Parathyroid adenoma (tissue), 2 donors: Measurements from ENCODE around the gene POC1A.

Experiments
- H2AFZ ChIP-seq: fragments of 300-600 bp; sonication (generic); one replicate; pipeline ENCODE4 v1.7.0; 2017; ENCODE audit warnings: antibody characterized with exemption, mild to moderate bottlenecking
- H3K27ac ChIP-seq: fragments of 300-600 bp; sonication (generic); one replicate; pipeline ENCODE4 v1.7.0; 2017
- H3K27me3 ChIP-seq: fragments of 300-600 bp; sonication (generic); one replicate; pipeline ENCODE4 v1.7.0; 2017; ENCODE audit warnings: low read length; ENCODE audit not compliant: control insufficient read depth, insufficient read depth
- H3K36me3 ChIP-seq: fragments of 300-600 bp; sonication (generic); one replicate; pipeline ENCODE4 v1.7.0; 2017; ENCODE audit warnings: low read length; ENCODE audit not compliant: control insufficient read depth, insufficient read depth
- H3K4me1 ChIP-seq: fragments of 300-600 bp; sonication (generic); one replicate; pipeline ENCODE4 v1.7.0; 2017; ENCODE audit warnings: control low read depth
- H3K4me2 ChIP-seq: fragments of 300-600 bp; sonication (generic); one replicate; pipeline ENCODE4 v1.7.0; 2017; ENCODE audit warnings: low read length
- H3K4me3 ChIP-seq: fragments of 300-600 bp; sonication (generic); one replicate; pipeline ENCODE4 v1.7.0; 2017; ENCODE audit warnings: low read depth, low read length
- H3K79me2 ChIP-seq: fragments of 300-600 bp; sonication (generic); one replicate; pipeline ENCODE4 v1.7.0; 2017; ENCODE audit warnings: control low read depth
- H3K9ac ChIP-seq: fragments of 300-600 bp; sonication (generic); one replicate; pipeline ENCODE4 v1.7.0; 2017; ENCODE audit warnings: mild to moderate bottlenecking
- H3K9me3 ChIP-seq: fragments of 300-600 bp; sonication (generic); one replicate; pipeline ENCODE4 v1.7.0; 2017; ENCODE audit warnings: low read length; ENCODE audit not compliant: control insufficient read depth
- CTCF ChIP-seq: fragments of 300-600 bp; sonication (generic); IDR thresholded peaks from one replicate; pipeline ENCODE4 v1.7.0; 2017; ENCODE audit warnings: antibody characterized with exemption, mild to moderate bottlenecking
- donor health status: primary hyperparathyroidism.

Gene POC1A

GRCh38 chr3:52084954-52085680 is 69.1 kb downstream of the POC1A start:
- Histone ChIP-seq H2AFZ (no peak overlapping the region), H3K4me1 (no peaks in the 10 kb centered on the region), H3K27ac (no peak overlapping the region), H3K4me2 (no peak overlapping the region), H3K9ac (no peak overlapping the region), H3K4me3 (no peak overlapping the region), H3K79me2 (no peaks in the 10 kb centered on the region), H3K36me3 (no peaks in the 10 kb centered on the region), H3K9me3 (no peaks in the 10 kb centered on the region), H3K27me3 (no peaks in the 10 kb centered on the region)
- TF ChIP-seq CTCF, result no peak

GRCh38 chr3:52084216-52084945 is 69.8 kb downstream of the POC1A start:
- H3K36me3 ChIP-seq, result no peaks in the 10 kb centered on the region
- no peak overlapping the region for H2AFZ ChIP-seq
- H3K9ac ChIP-seq, result no peak overlapping the region
- no peak overlapping the region for H3K4me2 ChIP-seq
- no peaks in the 10 kb centered on the region for H3K79me2 ChIP-seq
- TF ChIP-seq CTCF, result no peak
- no peak overlapping the region for H3K27ac ChIP-seq
- no peaks in the 10 kb centered on the region for H3K4me1 ChIP-seq
- H3K4me3 ChIP-seq, result no peak overlapping the region
- no peaks in the 10 kb centered on the region for H3K9me3 ChIP-seq
- H3K27me3 ChIP-seq, result no peaks in the 10 kb centered on the region

GRCh38 chr3:52083556-52084087 is 70.6 kb downstream of the POC1A start:
- H3K27me3 ChIP-seq, result no peaks in the 10 kb centered on the region

GRCh38 chr3:52082951-52083350 is 71.3 kb downstream of the POC1A start:
- H3K27ac ChIP-seq, result no peak overlapping the region
- no peaks in the 10 kb centered on the region for H3K27me3 ChIP-seq
- no peaks in the 10 kb centered on the region for H3K4me1 ChIP-seq

More at GRCh38 chr3:52083556-52084087, 70.6 kb downstream of the POC1A start:
- no peak overlapping the region for H2AFZ ChIP-seq
- no peak overlapping the region for H3K27ac ChIP-seq
- no peaks in the 10 kb centered on the region for H3K36me3 ChIP-seq
- H3K4me3 ChIP-seq, result no peak overlapping the region
- no peak overlapping the region for H3K9ac ChIP-seq
- no peaks in the 10 kb centered on the region for H3K4me1 ChIP-seq
- H3K4me2 ChIP-seq, result no peak overlapping the region
- no peaks in the 10 kb centered on the region for H3K79me2 ChIP-seq
- H3K9me3 ChIP-seq, result no peaks in the 10 kb centered on the region
- no peak for TF ChIP-seq CTCF

More at GRCh38 chr3:52082951-52083350, 71.3 kb downstream of the POC1A start:
- no peak for TF ChIP-seq CTCF
- H3K9ac ChIP-seq, result no peak overlapping the region
- no peak overlapping the region for H2AFZ ChIP-seq
- H3K4me2 ChIP-seq, result no peak overlapping the region
- no peaks in the 10 kb centered on the region for H3K79me2 ChIP-seq
- H3K36me3 ChIP-seq, result no peaks in the 10 kb centered on the region
- no peak overlapping the region for H3K4me3 ChIP-seq
- no peaks in the 10 kb centered on the region for H3K9me3 ChIP-seq
